Omental fat pad (tissue), 4 donors: ENCODE results near the gene BNIP5. TPM values are rescaled to one million over a fixed set of nuclear protein-coding genes. Genes with fewer than 3 reads are reported as not detected.

Experiments
- ATAC-seq: fragments of 150-250 bp; one replicate; pipeline ENCODE4 v1.9.1; 2016; ENCODE audit warnings: mild to moderate bottlenecking, moderate library complexity; ENCODE audit not compliant: low FRiP score
- DNase-seq: peaks from one replicate; pipeline ENCODE4 v3.0.0-alpha.2; 2019; ENCODE audit warnings: low spot score
- total RNA-seq, 4 donors: library from RNA; depleted of rRNA; stranded (reverse); fragments of >200 nt; gene quantifications; one replicate each; pipeline ENCODE4 v1.1.0, GENCODE V29; 2016
- TF ChIP-seq, protein P1 (sequence below), 3 donors: fragments of 450-650 bp; IDR thresholded peaks; one replicate each; pipeline ENCODE4 v1.5.1; 2016 to 2017; ENCODE audit warnings: antibody characterized with exemption in 3 of 3, mild to moderate bottlenecking in 3 of 3, moderate library complexity in 2 of 3

The BNIP5 gene
- total RNA-seq, 4 donors from 2014 or later: not detected

DNA sequence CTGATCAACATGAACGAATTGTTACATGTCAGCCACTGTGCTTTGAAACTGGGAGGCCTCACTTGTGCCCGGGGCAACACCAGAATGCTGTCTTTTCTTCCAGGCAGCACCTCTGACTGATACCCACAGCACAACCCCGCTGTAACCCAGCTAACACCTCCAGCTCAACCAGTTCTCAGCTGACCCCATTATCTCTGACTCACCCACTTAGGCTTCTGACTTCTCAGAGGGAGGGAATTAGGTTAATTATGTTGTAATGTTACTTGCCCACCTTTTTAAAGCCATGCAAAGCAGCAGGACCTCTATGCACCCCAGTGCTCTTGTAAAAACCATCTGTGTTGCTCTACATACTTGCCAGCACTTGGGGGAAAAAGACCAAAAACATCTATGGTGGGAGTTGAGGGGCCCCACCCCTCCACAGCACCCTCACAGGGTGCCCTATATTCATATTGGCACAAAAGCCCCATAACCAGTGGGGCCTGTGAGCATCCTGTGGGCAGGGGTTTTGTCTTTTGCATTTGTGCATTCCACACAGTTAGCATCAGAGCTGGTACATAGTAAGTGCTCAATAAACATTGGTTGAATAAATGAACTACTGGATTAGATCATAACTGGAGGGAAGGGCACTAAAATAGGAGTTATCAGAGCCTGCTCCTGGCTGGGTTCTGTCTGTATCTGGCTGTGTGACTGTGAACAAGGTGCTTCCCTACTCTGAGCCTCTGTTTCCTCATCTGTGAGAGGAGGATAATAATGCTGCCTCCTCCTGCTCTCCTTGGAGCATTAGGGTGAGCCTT is 22.3 kb downstream of the BNIP5 start:
- ATAC-seq: peak; percentile 87
- TF ChIP-seq, protein P1, sequence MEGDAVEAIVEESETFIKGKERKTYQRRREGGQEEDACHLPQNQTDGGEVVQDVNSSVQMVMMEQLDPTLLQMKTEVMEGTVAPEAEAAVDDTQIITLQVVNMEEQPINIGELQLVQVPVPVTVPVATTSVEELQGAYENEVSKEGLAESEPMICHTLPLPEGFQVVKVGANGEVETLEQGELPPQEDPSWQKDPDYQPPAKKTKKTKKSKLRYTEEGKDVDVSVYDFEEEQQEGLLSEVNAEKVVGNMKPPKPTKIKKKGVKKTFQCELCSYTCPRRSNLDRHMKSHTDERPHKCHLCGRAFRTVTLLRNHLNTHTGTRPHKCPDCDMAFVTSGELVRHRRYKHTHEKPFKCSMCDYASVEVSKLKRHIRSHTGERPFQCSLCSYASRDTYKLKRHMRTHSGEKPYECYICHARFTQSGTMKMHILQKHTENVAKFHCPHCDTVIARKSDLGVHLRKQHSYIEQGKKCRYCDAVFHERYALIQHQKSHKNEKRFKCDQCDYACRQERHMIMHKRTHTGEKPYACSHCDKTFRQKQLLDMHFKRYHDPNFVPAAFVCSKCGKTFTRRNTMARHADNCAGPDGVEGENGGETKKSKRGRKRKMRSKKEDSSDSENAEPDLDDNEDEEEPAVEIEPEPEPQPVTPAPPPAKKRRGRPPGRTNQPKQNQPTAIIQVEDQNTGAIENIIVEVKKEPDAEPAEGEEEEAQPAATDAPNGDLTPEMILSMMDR (IDR thresholded peaks at IDR 0.05): no peak
- DNase-seq: no peak

DNA sequence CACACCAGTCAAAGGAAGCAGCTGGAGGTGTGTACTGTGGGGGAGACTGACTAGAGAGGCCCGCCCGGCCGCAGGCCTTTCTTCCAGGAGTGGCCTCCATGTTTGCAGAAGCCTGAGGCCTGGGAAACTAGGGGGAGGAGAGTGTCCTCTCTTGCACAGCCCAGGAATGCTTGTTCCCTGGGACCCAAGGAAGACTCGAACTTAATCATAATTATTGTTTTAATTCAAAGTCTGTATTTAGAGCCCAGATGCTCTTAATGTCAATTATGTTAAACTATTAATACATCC is 23.1 kb downstream of the BNIP5 start:
- ATAC-seq (no peak), DNase-seq (no peak)
- TF ChIP-seq, protein P1 (IDR thresholded peaks at IDR 0.05): no peak

DNA sequence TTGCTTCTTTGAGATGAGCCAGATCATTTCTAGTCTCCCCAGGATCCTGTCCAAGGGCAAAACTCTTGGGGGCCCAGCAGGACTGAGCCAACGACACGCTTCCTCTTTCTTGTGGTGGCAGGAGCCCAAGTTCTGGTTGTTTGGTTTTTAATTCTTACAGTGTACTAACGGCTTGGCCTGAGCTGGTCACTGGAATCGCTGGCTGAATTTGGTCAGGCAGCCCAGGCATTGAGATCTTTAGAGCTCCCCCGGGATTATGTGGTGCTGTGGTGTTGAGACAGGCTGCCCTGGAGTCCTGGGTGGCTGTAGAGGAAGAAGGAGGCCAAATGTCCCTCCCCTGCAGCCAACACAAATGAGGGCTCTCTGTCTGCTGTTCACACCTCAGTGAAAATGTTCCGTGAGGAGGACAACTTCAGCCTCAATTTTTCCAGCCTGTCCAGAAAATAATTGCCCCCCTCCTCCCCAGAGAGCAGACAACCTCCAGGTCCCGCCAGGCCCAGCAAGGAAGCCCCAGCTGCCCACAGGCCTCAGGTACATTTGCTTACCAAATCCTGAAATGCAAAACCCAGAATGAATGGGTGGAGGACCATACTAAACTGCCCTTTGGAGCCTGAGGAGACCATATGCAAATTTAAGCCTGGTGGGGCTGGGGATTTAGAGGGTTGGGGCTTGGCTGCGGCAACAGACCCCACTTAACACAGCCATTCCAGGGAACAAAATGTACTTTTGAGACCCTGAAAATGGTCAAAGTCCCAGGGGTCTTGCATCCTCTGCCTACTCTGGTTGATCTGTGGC is 23.6 kb downstream of the BNIP5 start:
- no peak for DNase-seq
- TF ChIP-seq, protein P1 (IDR thresholded peaks at IDR 0.05): no peak
- no peak for ATAC-seq

DNA sequence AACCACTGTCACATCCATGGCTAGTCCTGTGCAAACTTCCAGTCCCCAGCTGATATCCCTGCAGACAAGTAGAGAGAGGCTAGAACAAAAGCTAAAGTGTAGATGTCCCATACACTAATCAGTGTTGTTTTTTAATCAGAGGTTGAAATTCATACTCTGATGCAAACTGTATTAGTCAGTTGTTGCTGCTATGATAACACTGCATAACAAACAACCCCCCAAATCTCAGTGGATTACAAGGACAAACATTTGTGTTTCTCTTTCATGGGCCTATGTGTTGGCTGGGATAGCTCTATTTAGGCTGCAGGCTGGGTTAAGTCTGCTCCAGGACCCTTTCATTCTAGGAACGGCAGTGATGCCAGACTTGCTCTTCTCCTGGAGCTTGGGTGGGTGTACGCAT is 26.8 kb downstream of the BNIP5 start:
- DNase-seq: no peak
- TF ChIP-seq, protein P1 (IDR thresholded peaks at IDR 0.05): no peak
- ATAC-seq: no peak

DNA sequence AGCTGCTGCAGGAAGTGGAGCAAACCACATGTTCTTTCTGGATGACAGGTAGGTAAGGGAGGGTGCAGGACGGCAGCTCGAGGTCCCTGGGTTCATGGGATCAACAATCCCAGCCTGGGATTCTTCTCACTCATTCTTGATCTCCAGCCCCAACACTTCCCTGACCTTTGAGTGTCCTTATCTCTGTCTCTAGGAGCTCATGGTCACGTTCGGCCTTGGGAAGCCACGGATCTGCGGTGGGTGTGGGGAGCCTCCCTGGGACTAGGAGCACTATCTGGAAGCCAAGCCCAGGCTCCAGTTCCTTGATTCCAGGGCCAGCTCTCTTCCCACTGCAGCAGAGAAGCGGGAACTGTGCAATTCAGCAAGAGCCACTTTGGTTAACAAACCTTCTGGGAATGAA is 27.5 kb downstream of the BNIP5 start:
- TF ChIP-seq, protein P1 (IDR thresholded peaks at IDR 0.05): no peak
- DNase-seq (no peak), ATAC-seq (no peak)

DNA sequence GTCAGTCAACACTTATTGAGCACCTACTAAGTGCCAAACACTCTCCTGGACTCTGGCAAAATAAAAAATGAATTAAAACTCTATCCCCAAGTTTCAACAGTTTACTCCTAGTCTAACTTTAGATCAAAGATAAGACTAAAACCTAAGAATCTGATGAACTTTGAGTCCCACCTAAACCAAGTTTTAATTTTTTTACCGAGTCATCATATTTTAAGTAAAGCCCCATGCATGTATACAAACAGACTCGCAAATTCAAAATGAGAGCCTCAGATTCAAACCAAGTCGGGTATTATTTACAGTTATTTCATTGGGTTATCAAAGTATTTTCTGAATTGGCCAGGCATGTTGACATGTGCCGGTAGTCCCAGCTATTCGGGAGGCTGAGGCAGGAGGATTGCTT is 28.2 kb downstream of the BNIP5 start:
- ATAC-seq (no peak), DNase-seq (no peak)
- TF ChIP-seq, protein P1 (IDR thresholded peaks at IDR 0.05): no peak

DNA sequence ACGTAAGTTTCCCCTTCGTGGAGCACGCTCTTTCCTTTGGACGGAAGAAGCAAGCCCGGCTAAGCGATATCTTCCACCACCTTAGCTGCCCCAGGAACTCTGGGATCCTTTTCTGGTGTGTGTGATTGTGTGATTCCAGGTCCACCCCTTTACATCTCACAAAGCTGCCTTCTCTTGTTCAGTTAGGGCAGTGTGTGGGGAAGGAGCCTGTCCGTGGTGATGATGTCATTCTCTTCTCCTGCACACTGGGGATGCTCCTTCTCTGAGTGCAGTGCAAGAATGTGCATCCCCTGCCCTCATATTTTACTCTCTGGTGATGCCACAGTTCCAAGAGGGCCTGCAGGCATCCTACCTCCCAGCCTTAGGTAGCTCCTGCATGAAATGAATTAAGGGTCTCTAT is 30.3 kb downstream of the BNIP5 start:
- no peak for DNase-seq
- ATAC-seq: no peak
- TF ChIP-seq, protein P1 (IDR thresholded peaks at IDR 0.05): no peak
